Right lobe of liver (tissue), 6 donors: ENCODE results near the gene ITLN2. TPM values are rescaled to one million over a fixed set of nuclear protein-coding genes. Genes with fewer than 3 reads are reported as not detected.
A peak's percentile ranks its signal among the peaks of the same experiment; 100 is the strongest.

Experiments used
- ATAC-seq, 4 donors: fragments of 200-7000 bp; cut with Tn5 transposase; one replicate each; pipeline ENCODE4 v1.9.1; 2020; ENCODE audit warnings: mild to moderate bottlenecking in 4 of 4, moderate library complexity in 4 of 4
- DNase-seq, 3 donors: peaks; one replicate each; pipeline ENCODE4 v3.0.0-alpha.2; 2020
- H3K27ac ChIP-seq, 3 donors: fragments of 200-600 bp; one replicate each; pipeline ENCODE4 v1.8.0; 2022
- H3K27me3 ChIP-seq, 2 donors: fragments of 200-600 bp; one replicate each; pipeline ENCODE4 v1.8.0; 2022
- H3K36me3 ChIP-seq, 4 donors: fragments of 200-600 bp; sonication (generic) in 1 of 4; one replicate each; pipeline versions ENCODE4 v1.5.1 to v1.8.0; 2017 to 2022; ENCODE audit warnings: control low read depth in 1 of 4
- H3K4me1 ChIP-seq, 4 donors: fragments of 200-600 bp; sonication (generic) in 1 of 4; one replicate each; pipeline versions ENCODE4 v1.5.1 to v1.8.0; 2017 to 2022; ENCODE audit warnings: control low read depth in 1 of 4
- H3K4me3 ChIP-seq, 3 donors: fragments of 200-600 bp; one replicate each; pipeline ENCODE4 v1.8.0; 2022
- H3K9me3 ChIP-seq, 4 donors: fragments of 200-600 bp; sonication (generic) in 1 of 4; one replicate each; pipeline versions ENCODE4 v1.5.1 to v1.8.0; 2017 to 2022; ENCODE audit warnings: control low read depth in 1 of 4
- POLR2A ChIP-seq: fragments of 450-650 bp; IDR thresholded peaks from one replicate; pipeline ENCODE4 v1.6.1; 2017; ENCODE audit warnings: antibody characterized with exemption, mild to moderate bottlenecking
- WGBS: methylation state at CpG from one replicate; pipeline ENCODE4 v1.1.6; 2018; ENCODE audit warnings: low coverage, low lambda C conversion rate; ENCODE audit not compliant: insufficient coverage; ENCODE audit errors: missing lambda C conversion rate; 5-methylcytosine and 5-hydroxymethylcytosine counted together
- intact Hi-C, 2 donors: fragments of 100-400 bp; cut with DNase I; formaldehyde crosslinking; loops; one replicate each; pipeline versions ENCODE4 v1.11.2 to v1.14.1; 2022
- total RNA-seq, 6 experiments: library from RNA; depleted of rRNA in 2 of 6; stranded (reverse); fragments of >200 nt in 2 of 6; fragmentation: NEBNext Ultra II Directional in 3 of 6; extraction: Animal tissue kit (Norgen Biotek cat#: 25700) in 3 of 6; gene quantifications; one replicate each; pipeline versions ENCODE4 v1.1.0 to v1.2.4, GENCODE V29; 2016 to 2023
- TF ChIP-seq, protein P1 (sequence below), 4 donors: fragments of 200-600 bp in 3 of 4; fragments of 450-650 bp in 1 of 4; IDR thresholded peaks; one replicate each; pipeline versions ENCODE4 v1.5.1 to v1.8.0; 2016 to 2022; ENCODE audit warnings: antibody characterized with exemption in 4 of 4, mild to moderate bottlenecking in 2 of 4
- donor health status: DM: no; HTN: yes; CAD: no.
- donor health status: DM: no; HTN: no; CAD: no.
- donor health status: DM: no; HTN: no; CAD: no.
- donor health status: DM: no; HTN: yes; CAD: no.
- donor health status: DM: no; HTN: yes; CAD: no.

ITLN2 gene
- total RNA-seq, 6 experiments from 2014 or later, result 0.29 to 0.33 (median 0.32) TPM; not detected in 3

DNA sequence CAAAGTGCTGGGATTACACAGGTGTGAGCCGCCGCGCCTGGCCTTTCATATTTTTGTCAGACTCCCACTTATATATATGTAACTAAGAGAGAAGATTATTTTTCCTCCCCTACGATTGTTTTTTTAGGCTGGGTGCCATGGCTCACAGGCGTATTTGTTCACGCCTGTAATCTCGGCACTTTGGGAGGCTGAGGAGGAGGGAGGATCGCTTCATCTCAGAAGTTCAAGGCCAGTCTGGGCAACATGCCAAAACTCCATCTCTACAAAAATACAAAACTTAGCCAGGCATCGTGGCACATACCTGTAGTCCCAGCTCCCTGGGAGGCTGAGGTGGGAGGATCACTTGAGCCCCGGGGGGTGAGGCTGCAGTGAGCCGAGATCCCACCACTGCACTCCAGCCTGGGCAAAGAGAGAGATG is 23.9 kb upstream of the ITLN2 start:
- DNase-seq (no peak), ATAC-seq (peak in 1 of 4 donors; percentile 32)
- TF ChIP-seq POLR2A, result no peak
- TF ChIP-seq, protein P1, sequence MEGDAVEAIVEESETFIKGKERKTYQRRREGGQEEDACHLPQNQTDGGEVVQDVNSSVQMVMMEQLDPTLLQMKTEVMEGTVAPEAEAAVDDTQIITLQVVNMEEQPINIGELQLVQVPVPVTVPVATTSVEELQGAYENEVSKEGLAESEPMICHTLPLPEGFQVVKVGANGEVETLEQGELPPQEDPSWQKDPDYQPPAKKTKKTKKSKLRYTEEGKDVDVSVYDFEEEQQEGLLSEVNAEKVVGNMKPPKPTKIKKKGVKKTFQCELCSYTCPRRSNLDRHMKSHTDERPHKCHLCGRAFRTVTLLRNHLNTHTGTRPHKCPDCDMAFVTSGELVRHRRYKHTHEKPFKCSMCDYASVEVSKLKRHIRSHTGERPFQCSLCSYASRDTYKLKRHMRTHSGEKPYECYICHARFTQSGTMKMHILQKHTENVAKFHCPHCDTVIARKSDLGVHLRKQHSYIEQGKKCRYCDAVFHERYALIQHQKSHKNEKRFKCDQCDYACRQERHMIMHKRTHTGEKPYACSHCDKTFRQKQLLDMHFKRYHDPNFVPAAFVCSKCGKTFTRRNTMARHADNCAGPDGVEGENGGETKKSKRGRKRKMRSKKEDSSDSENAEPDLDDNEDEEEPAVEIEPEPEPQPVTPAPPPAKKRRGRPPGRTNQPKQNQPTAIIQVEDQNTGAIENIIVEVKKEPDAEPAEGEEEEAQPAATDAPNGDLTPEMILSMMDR (IDR thresholded peaks at IDR 0.05), result no peak
- WGBS, result 41% methylated on average over 11 of the region's 11 CpGs
- intact Hi-C loops, result no loop called here
- Histone ChIP-seq H3K4me1 (peaks cover 0 to 5% (median 0%) of the 10 kb centered on the region in 4 donors), H3K27ac (no peak overlapping the region), H3K27me3 (no peaks in the 10 kb centered on the region), H3K9me3 (no peaks in the 10 kb centered on the region), H3K4me3 (no peak overlapping the region), H3K36me3 (no peaks in the 10 kb centered on the region)

DNA sequence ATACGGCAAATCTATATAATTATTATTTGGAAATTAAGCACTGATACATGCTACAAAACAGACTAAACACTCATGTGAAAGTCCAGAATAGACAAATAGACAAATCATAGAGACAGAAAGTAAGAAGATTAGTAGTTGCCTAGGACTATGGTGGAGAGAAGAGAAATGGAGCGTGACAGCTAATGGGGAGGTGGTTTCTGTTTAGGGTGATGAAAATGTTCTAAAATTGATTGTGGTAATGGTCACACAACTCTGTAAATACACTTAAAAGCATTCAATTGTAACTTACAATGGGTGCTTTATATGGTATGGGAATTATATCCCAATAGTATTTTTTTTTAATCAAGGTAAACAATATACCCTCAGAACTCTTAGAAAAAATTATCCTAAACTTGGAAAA is 20.4 kb upstream of the ITLN2 start:
- Histone ChIP-seq H3K9me3 (no peaks in the 10 kb centered on the region), H3K36me3 (no peaks in the 10 kb centered on the region), H3K27me3 (no peaks in the 10 kb centered on the region), H3K4me3 (no peak overlapping the region), H3K27ac (no peak overlapping the region), H3K4me1 (no peaks in the 10 kb centered on the region)
- intact Hi-C loops, result no loop called here
- DNase-seq, result no peak
- 93% methylated on average over 2 of the region's 2 CpGs for WGBS
- TF ChIP-seq, protein P1 (IDR thresholded peaks at IDR 0.05), result no peak
- TF ChIP-seq POLR2A, result no peak
- ATAC-seq, result no peak

DNA sequence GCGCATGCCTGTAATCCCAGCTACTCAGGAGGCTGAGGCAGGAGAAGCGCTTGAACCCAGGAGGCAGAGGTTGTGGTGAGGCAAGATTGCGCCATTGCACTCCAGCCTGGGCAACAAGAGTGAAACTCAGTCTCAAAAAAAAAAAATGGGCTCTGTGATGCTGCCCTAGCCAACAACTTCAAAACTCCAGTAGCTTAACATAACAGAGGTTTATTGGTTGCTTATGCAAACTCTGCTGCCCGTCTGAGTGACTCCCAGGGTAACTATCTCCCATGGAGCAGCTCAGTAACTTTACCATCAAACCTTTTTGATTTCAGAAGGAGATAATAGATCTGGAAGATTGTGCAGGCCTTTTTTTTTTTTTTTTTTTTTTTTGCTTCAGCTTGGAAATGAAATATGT is 18.9 kb upstream of the ITLN2 start:
- Histone ChIP-seq H3K4me3 (no peak overlapping the region), H3K4me1 (no peaks in the 10 kb centered on the region), H3K9me3 (no peaks in the 10 kb centered on the region), H3K27ac (no peak overlapping the region), H3K27me3 (no peaks in the 10 kb centered on the region), H3K36me3 (no peaks in the 10 kb centered on the region)
- intact Hi-C loops, result no loop called here
- no peak for DNase-seq
- TF ChIP-seq, protein P1 (IDR thresholded peaks at IDR 0.05), result no peak
- TF ChIP-seq POLR2A, result no peak
- 94% methylated on average over 4 of the region's 4 CpGs for WGBS
- ATAC-seq, result no peak

DNA sequence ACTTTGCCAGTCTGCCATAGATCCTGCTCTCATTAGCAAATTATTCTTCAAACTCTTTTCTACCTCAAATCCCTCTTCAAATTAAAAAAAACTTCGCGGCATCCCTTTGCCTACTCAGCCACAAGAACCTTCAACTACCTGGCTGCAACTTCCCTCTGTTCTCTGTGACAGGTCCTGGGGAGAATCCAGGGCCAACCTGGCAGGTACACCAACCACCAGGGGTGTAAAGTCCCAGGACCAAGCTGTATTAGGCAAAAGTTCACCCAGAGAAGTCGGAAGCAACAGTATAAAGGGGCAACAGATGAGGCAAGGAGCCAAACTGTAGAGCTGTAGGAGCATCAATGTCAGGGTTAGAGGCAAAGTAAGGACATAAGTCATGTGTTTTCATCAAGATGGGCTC is 18.3 kb upstream of the ITLN2 start:
- no peaks in the 10 kb centered on the region for H3K9me3 ChIP-seq
- whole genome bisulfite sequencing, result 32% methylated on average over 3 of the region's 3 CpGs
- no peak overlapping the region for H3K4me3 ChIP-seq
- intact Hi-C loops, result no loop called here
- ATAC-seq (peak in 2 of 4 donors; percentile 28 to 36), DNase-seq (no peak)
- H3K27me3 ChIP-seq, result no peaks in the 10 kb centered on the region
- no peaks in the 10 kb centered on the region for H3K4me1 ChIP-seq
- H3K36me3 ChIP-seq, result no peaks in the 10 kb centered on the region
- TF ChIP-seq, protein P1 (IDR thresholded peaks at IDR 0.05), result no peak
- TF ChIP-seq POLR2A, result no peak
- H3K27ac ChIP-seq, result no peak overlapping the region

DNA sequence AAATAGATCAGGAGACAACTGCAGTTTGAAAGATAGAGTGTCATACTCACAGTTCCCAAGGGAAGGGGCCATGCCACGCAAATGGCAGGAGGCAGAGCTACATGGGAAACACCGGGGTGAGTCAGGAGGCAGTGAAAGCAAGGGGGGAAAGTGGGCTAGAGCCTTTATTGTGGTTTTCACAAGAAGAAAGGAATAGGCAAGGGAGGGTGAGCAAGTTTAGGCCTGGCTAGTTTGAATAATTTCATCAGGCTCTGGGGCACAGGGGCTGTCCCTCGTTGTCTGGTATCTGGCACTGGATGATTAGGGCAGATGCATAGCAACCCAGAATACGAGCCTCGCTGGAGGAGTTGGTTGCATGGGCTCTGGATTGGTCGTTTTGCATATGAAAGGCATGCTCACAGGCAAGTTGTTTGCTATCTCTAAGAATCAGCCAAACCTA is 17.0 kb upstream of the ITLN2 start:
- Histone ChIP-seq H3K27me3 (no peaks in the 10 kb centered on the region), H3K4me1 (no peaks in the 10 kb centered on the region), H3K36me3 (no peaks in the 10 kb centered on the region), H3K4me3 (no peak overlapping the region), H3K27ac (no peak overlapping the region), H3K9me3 (no peaks in the 10 kb centered on the region)
- DNase-seq, result no peak
- intact Hi-C loops, result no loop called here
- no peak for ATAC-seq
- 48% methylated on average over 6 of the region's 6 CpGs for WGBS
- no peak for TF ChIP-seq POLR2A
- TF ChIP-seq, protein P1 (IDR thresholded peaks at IDR 0.05), result no peak
